GM19023 (cell line): ENCODE measurements around the gene ACSL5.
A peak's percentile ranks its signal among the peaks of the same experiment; 100 is the strongest.
"Not testable (repeated sequence)": the region's sequence is repeated elsewhere in the genome, so short reads cannot be mapped to it uniquely, and the experiment has no call there.

Experiments used
- ATAC-seq: cut with Tn5 transposase; IDR thresholded peaks from one replicate; pipeline ENCODE4 v1.9.1; 2021; ENCODE audit warnings: mild to moderate bottlenecking, moderate library complexity; ENCODE audit not compliant: unreplicated experiment

ACSL5 gene

DNA sequence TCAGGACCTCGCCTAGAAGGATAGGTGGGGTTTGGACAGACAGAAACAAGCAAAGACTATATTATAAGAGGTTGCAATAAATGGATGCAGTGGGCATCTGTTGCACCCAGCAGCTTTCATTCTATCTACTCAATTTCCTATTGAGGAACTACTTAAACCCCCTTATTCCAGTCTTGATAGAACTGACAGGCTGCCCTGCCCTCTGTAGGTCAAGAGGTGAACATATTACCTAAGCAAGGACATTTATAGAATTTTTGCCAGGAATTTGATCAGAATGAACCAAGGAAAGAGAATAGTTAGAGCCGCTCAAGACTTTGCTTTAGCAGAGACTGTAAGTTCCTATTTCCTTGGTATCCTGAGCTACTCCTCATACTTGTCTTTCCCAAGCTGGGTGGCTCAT, 82.6 kb downstream of the ACSL5 start:
- no peak for ATAC-seq

DNA sequence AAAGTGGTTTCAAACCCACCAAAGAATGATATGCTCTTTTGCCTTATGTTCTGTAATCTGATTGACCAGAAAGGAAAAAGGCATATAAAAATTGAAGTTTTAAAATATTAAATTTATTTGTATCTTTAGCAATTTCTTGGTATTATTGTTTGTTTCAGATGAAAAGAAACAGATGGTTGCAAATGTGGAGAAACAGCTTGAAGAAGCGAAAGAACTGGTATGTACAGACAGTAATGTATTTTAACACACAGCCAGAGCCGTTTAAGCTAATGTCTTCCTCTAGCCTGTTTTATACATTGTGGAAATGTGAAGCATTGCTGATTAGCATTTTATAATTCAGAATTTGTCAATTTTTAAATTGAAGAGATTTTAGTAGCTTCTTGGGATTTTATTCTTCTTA, 86.5 kb downstream of the ACSL5 start:
- ATAC-seq, result no peak

DNA sequence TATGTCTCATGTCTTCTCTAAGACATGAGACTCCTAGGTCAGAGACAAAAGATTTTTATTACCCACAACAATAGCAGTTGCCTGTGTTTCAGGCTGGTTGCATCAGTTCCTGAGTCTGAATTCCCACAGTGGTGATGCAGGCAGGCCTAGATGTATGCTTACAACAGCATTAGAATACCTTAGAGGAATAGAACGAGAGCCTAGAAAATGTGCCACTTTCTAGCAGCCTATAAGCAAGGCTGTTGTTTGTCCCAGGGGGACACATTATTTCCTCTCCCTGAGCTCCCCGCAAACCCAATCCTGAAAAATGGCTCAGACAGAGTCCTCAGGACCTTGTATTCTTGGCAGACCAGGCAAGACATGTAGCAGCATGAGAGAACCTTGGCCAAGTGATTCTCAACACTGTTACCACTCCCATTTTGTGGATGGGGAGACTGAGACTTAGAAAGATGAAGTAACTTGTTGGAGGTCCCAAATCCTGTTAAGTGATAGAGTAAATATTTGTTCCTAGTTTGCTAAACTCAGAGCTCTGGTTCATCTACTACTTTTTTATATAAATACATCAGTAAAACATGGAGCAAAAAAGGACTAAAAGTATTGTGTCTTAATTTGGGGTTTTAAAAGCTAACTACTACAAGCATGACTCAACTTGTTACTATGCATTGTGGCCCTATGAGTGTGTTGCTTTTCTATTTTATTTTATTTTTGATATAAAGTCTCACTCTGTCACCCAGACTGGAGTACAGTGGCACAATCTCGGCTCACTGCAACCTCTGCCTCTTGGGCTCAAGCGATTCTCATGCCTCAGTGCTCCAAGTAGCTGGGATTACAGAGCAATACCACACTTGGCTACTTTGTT, 87.3 kb downstream of the ACSL5 start:
- no peak for ATAC-seq

DNA sequence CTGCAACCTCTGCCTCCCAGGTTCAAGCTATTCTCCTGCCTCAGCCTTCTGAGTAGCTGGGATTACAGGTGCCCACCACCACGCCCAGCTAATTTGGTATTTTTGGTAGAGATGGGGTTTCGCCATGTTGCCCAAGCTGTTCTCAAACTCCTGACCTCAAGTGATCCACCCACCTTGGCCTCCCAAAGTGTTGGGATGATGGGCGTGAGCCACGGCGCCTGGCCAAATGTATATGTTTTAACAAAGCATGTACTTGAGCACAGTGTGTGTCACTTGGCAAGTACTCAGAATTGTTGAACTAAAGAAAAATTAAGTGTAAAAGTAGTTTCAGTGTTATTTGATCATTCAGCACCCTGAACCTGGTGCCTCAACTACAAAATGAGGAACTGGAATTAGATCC, 90.2 kb downstream of the ACSL5 start:
- not testable (repeated sequence) for ATAC-seq

DNA sequence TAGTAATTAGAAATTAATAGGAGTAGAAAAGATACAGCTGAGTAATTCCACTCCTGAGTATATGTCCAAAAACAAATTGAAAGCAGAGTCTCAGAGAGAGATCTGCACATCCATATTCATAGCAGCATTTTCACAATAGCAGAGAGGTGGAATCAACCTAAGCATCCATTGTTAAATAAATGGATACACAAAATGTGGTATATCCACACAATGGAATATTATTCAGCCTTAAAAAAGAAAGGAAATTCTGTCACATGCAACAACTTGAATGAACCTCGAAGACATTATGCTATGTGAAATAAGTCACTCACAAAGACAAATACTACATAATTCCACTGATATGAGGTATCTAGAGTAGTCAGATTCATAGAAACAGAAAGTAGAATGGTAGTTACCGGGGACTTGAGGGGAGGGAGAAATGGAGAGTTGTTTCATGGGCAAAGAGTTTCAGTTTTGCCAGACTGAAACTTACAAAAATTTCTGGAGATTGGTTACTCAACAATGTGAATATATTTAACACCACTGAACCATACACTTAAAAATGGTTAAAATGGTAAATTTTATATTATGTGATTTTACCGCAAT, 91.5 kb downstream of the ACSL5 start:
- ATAC-seq, result no peak

DNA sequence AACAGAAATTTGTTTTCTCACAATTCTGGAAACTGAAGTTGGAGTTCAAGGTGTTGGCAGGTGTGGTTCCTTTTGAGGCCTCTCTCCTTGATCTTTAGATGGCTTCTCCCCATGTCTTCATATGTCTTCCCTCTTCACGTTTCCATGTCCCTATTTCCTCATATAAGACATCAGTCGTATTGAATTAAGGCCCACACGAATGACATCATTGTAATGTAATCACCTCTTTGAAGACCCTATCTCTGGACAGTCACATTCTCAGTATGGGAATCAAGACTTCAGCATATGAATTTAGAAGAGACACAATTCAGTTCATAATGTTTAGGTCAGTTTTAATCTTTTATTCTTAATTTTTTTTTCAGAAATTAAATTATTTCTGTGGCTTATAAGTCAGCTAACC, 92.9 kb downstream of the ACSL5 start:
- ATAC-seq, result no peak

DNA sequence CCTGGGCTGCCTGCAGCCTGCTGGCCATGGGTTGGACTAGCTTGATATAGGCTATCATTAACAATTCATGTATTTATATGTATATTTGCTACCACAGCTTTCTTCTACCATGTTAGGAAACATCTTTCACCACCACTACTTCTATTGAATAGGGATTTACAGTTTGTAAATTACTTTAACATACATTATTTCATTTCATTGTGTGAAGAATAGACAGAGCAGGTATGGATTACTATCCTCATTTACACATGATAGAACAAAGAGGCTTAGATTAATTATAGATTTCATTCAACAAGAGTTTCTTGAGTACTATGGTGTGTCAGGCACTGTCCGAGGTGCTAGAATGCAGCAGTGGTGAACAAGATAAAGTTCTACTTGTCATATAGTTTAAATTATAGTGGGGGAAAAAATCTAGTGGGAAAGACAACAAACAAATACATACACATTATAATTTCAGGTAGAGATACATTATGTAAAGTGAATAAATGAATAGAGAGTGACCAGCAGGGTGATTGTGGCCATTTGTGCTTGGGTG, 93.7 kb downstream of the ACSL5 start:
- ATAC-seq, result no peak

DNA sequence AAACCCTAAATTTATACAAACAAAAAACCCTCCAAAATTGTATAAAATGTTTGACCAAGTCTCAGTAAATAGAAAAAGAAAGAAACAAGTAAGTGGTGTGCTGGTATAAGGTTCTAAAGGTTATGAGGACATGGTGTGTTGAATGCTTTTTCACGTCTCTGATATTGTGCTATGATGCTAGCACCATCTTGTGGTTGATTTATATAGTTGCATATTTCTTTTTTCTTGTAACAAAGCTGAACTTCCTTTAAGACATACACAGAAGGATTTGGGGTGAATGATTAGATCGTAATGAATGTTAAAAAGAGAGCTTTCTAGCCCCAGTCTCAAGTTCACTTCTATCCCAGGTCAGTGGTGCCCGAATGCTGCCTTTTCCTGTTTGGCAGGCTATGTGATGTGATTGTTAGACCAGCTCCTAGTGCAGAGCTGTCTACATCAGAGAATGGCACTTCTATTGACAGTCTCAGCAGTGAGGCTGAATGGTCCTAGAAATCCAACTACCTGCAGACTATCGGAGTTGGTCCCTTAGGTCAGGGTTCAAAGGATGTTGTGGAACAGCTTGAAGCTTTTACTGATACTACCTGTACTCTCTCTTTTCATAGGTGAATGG, 98.1 kb downstream of the ACSL5 start:
- ATAC-seq, result peak; percentile 54

DNA sequence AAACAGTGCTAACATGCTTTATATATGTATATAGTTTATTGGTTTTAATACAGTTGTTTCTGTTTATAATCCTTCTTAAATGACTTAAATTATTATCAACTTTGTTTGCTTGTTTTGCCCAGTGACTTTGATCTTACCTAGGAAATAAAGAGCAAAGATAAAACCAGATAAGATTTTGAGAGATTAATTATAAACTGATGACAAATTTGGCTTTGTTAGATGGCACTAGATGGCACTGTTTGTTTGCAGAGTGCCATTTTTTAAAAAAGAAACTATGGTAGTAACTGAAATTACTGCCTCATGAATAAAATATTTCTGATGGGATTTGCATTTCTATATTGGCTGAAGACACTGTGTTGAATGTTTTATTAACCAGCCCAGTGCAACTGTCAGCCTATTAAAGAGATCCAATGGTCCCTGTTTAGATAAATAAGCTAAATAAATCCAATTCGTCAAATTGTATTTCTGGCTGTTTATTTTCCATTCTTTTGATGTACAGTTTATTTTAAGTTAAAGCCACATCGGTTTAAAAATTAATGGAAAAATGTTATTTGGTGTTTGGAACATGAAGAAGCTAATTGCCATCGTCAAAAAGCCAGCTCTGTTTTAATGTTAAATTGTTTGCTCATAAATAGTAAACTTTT, 101.8 kb downstream of the ACSL5 start:
- no peak for ATAC-seq
